ENCODE results near the gene ATXN1L.

GRCh38 chr16:71843572-71843971 is 2.2 kb upstream of the ATXN1L start:
- no peak for TF ChIP-seq CTCF (IDR thresholded peaks at IDR 0.05)
- TF ChIP-seq POLR2A (IDR thresholded peaks at IDR 0.05), result no peak
